Mucosa of rectum (tissue), 2 donors: ENCODE data around the gene CADM1.

ENCODE experiments used
- H3K27ac ChIP-seq, 2 donors: one replicate each; pipeline ENCODE4 v1.7.0; 2013; ENCODE audit warnings: inconsistent platforms in 2 of 2, low read depth in 2 of 2, low read length in 2 of 2
- H3K27me3 ChIP-seq, 2 donors: one replicate each; pipeline ENCODE4 v1.7.0; 2013; ENCODE audit warnings: low read length in 2 of 2; ENCODE audit not compliant: control insufficient read depth in 2 of 2, insufficient read depth in 2 of 2
- H3K36me3 ChIP-seq, 2 donors: one replicate each; pipeline ENCODE4 v1.7.0; 2013; ENCODE audit warnings: low read length in 2 of 2; ENCODE audit not compliant: control insufficient read depth in 2 of 2, insufficient read depth in 2 of 2
- H3K4me1 ChIP-seq, 2 donors: one replicate each; pipeline ENCODE4 v1.7.0; 2013; ENCODE audit warnings: low read length in 2 of 2, mild to moderate bottlenecking in 1 of 2; ENCODE audit not compliant: control insufficient read depth in 2 of 2, insufficient read depth in 2 of 2
- H3K4me3 ChIP-seq, 2 donors: one replicate each; pipeline ENCODE4 v1.7.0; 2013; ENCODE audit warnings: low read length in 2 of 2
- H3K9ac ChIP-seq, 2 donors: one replicate each; pipeline ENCODE4 v1.7.0; 2013; ENCODE audit warnings: low read length in 2 of 2, low read depth in 1 of 2, mild to moderate bottlenecking in 1 of 2
- H3K9me3 ChIP-seq, 2 donors: one replicate each; pipeline ENCODE4 v1.7.0; 2013; ENCODE audit warnings: low read length in 2 of 2; ENCODE audit not compliant: control insufficient read depth in 2 of 2
- donor health status: healthy.
- donor health status: Normal muscosa, but diverticular disease.

CADM1 gene

GRCh38 chr11:115167456-115167855, 336.8 kb downstream of the CADM1 start:
- peaks cover 2 to 4% of the 10 kb centered on the region in 2 donors for H3K27me3 ChIP-seq
- no peak overlapping the region for H3K4me3 ChIP-seq
- no peak overlapping the region for H3K27ac ChIP-seq
- no peaks in the 10 kb centered on the region for H3K9me3 ChIP-seq
- no peak overlapping the region for H3K9ac ChIP-seq
- no peaks in the 10 kb centered on the region for H3K4me1 ChIP-seq
- no peaks in the 10 kb centered on the region for H3K36me3 ChIP-seq

- H3K27ac ChIP-seq, result no peak overlapping the region
- H3K36me3 ChIP-seq, result no peaks in the 10 kb centered on the region
- no peak overlapping the region for H3K9ac ChIP-seq
- H3K4me1 ChIP-seq, result no peaks in the 10 kb centered on the region
- no peaks in the 10 kb centered on the region for H3K9me3 ChIP-seq
- H3K4me3 ChIP-seq, result no peak overlapping the region
- H3K27me3 ChIP-seq, result peaks cover 2 to 10% of the 10 kb centered on the region in 2 donors
These were observed 337.4 kb downstream of the CADM1 start for GRCh38 chr11:115166820-115167219.

GRCh38 chr11:115164774-115165173, 339.4 kb downstream of the CADM1 start:
- Histone ChIP-seq H3K36me3 (no peaks in the 10 kb centered on the region), H3K27me3 (peaks cover 2 to 12% of the 10 kb centered on the region in 2 donors), H3K9me3 (no peaks in the 10 kb centered on the region), H3K4me1 (no peaks in the 10 kb centered on the region), H3K27ac (no peak overlapping the region), H3K9ac (no peak overlapping the region), H3K4me3 (no peak overlapping the region)

- Histone ChIP-seq H3K4me3 (no peak overlapping the region), H3K9me3 (no peaks in the 10 kb centered on the region), H3K27ac (no peak overlapping the region), H3K4me1 (no peaks in the 10 kb centered on the region), H3K9ac (no peak overlapping the region), H3K36me3 (no peaks in the 10 kb centered on the region), H3K27me3 (peaks cover 2 to 12% of the 10 kb centered on the region in 2 donors)
These were observed 341.3 kb downstream of the CADM1 start for GRCh38 chr11:115162919-115163318.

GRCh38 chr11:115161876-115162275, 342.3 kb downstream of the CADM1 start:
- Histone ChIP-seq H3K36me3 (no peaks in the 10 kb centered on the region), H3K9me3 (no peaks in the 10 kb centered on the region), H3K4me1 (no peaks in the 10 kb centered on the region), H3K27me3 (peaks cover 2 to 12% of the 10 kb centered on the region in 2 donors), H3K27ac (no peak overlapping the region), H3K4me3 (no peak overlapping the region), H3K9ac (no peak overlapping the region)

GRCh38 chr11:115159207-115159606, 345.0 kb downstream of the CADM1 start:
- Histone ChIP-seq H3K36me3 (no peaks in the 10 kb centered on the region), H3K9me3 (no peaks in the 10 kb centered on the region), H3K4me1 (no peaks in the 10 kb centered on the region), H3K4me3 (no peak overlapping the region), H3K27ac (no peak overlapping the region), H3K9ac (no peak overlapping the region), H3K27me3 (peaks cover 0 to 8% of the 10 kb centered on the region in 2 donors)

GRCh38 chr11:115158053-115158452, 346.2 kb downstream of the CADM1 start:
- Histone ChIP-seq H3K9me3 (no peaks in the 10 kb centered on the region), H3K27me3 (peaks cover 0 to 8% of the 10 kb centered on the region in 2 donors), H3K4me1 (no peaks in the 10 kb centered on the region), H3K36me3 (no peaks in the 10 kb centered on the region), H3K9ac (no peak overlapping the region), H3K27ac (no peak overlapping the region), H3K4me3 (no peak overlapping the region)

- Histone ChIP-seq H3K9ac (no peak overlapping the region), H3K9me3 (no peaks in the 10 kb centered on the region), H3K36me3 (no peaks in the 10 kb centered on the region), H3K4me3 (no peak overlapping the region), H3K27ac (no peak overlapping the region), H3K4me1 (no peaks in the 10 kb centered on the region), H3K27me3 (peaks cover 0 to 6% of the 10 kb centered on the region in 2 donors)
These were observed 347.0 kb downstream of the CADM1 start for GRCh38 chr11:115157247-115157646.

- no peak overlapping the region for H3K9ac ChIP-seq
- H3K27ac ChIP-seq, result no peak overlapping the region
- no peaks in the 10 kb centered on the region for H3K4me1 ChIP-seq
- no peak overlapping the region for H3K4me3 ChIP-seq
- H3K27me3 ChIP-seq, result no peaks in the 10 kb centered on the region
- no peaks in the 10 kb centered on the region for H3K9me3 ChIP-seq
- no peaks in the 10 kb centered on the region for H3K36me3 ChIP-seq
These were observed 348.2 kb downstream of the CADM1 start for GRCh38 chr11:115155978-115156377.

GRCh38 chr11:115155320-115155719, 348.9 kb downstream of the CADM1 start:
- Histone ChIP-seq H3K27ac (no peak overlapping the region), H3K4me1 (no peaks in the 10 kb centered on the region), H3K9ac (no peak overlapping the region), H3K36me3 (no peaks in the 10 kb centered on the region), H3K27me3 (no peaks in the 10 kb centered on the region), H3K9me3 (no peaks in the 10 kb centered on the region), H3K4me3 (no peak overlapping the region)

- no peaks in the 10 kb centered on the region for H3K27me3 ChIP-seq
- H3K4me3 ChIP-seq, result no peak overlapping the region
- no peak overlapping the region for H3K9ac ChIP-seq
- no peaks in the 10 kb centered on the region for H3K36me3 ChIP-seq
- H3K27ac ChIP-seq, result no peak overlapping the region
- no peaks in the 10 kb centered on the region for H3K4me1 ChIP-seq
- H3K9me3 ChIP-seq, result no peaks in the 10 kb centered on the region
These were observed 349.9 kb downstream of the CADM1 start for GRCh38 chr11:115154355-115154736.
